Ascending aorta (tissue), 2 donors: ENCODE measurements around the gene UGCG. TPM values are rescaled to one million over a fixed set of nuclear protein-coding genes. Genes with fewer than 3 reads are reported as not detected.

Source experiments
- DNase-seq, 2 donors: peaks; one replicate each; pipeline ENCODE4 v3.0.0-alpha.2; 2019; ENCODE audit warnings: low spot score in 2 of 2
- H3K27ac ChIP-seq, 2 donors: fragments of 200-600 bp; sonication (generic); one replicate each; pipeline ENCODE4 v1.5.1; 2016 to 2017; ENCODE audit warnings: mild to moderate bottlenecking in 1 of 2
- H3K27me3 ChIP-seq: fragments of 200-600 bp; sonication (generic); one replicate; pipeline ENCODE4 v1.5.1; 2017
- H3K36me3 ChIP-seq, 2 donors: fragments of 200-600 bp; sonication (generic); one replicate each; pipeline ENCODE4 v1.5.1; 2016
- H3K4me1 ChIP-seq, 2 donors: fragments of 200-600 bp; sonication (generic); one replicate each; pipeline ENCODE4 v1.5.1; 2016 to 2017; ENCODE audit warnings: mild to moderate bottlenecking in 1 of 2
- H3K4me3 ChIP-seq, 2 donors: fragments of 200-600 bp; sonication (generic); one replicate each; pipeline ENCODE4 v1.5.1; 2016 to 2017; ENCODE audit warnings: mild to moderate bottlenecking in 1 of 2
- H3K9me3 ChIP-seq, 2 donors: fragments of 200-600 bp; sonication (generic); one replicate each; pipeline ENCODE4 v1.5.1; 2016
- CTCF ChIP-seq, 3 experiments: fragments of 200-600 bp in 2 of 3; fragments of 450-650 bp in 1 of 3; sonication (generic) in 2 of 3; IDR thresholded peaks; one replicate each; pipeline ENCODE4 v1.5.1; 2016 to 2019; ENCODE audit warnings: antibody characterized with exemption in 3 of 3, mild to moderate bottlenecking in 1 of 3, moderate library complexity in 1 of 3
- intact Hi-C: fragments of 100-400 bp; cut with DNase I; formaldehyde crosslinking; loops from one replicate; pipeline ENCODE4 v1.15.1; 2023
- total RNA-seq: library from RNA; depleted of rRNA; stranded (reverse); fragments of >200 nt; gene quantifications from one replicate; pipeline ENCODE4 v1.1.0, GENCODE V29; 2016

UGCG gene
- total RNA-seq, 1 donor from 2014 or later: 5.7 TPM

- H3K36me3 ChIP-seq: no peaks in the 10 kb centered on the region
- H3K4me1 ChIP-seq: peaks cover 0 to 7% of the 10 kb centered on the region in 2 donors
- H3K27me3 ChIP-seq: no peaks in the 10 kb centered on the region
- no peak for TF ChIP-seq CTCF (IDR thresholded peaks at IDR 0.05)
- intact Hi-C loops: no loop called here
- H3K27ac ChIP-seq: no peak overlapping the region
- no peak overlapping the region for H3K4me3 ChIP-seq
- H3K9me3 ChIP-seq: no peaks in the 10 kb centered on the region
- DNase-seq: no peak
These were observed 12.8 kb downstream of the UGCG start for GRCh38 chr9:111909444-111909843.

GRCh38 chr9:111910428-111910827 is 13.8 kb downstream of the UGCG start:
- peaks cover 0 to 16% of the 10 kb centered on the region in 2 donors for H3K4me1 ChIP-seq
- intact Hi-C loops: no loop called here
- H3K9me3 ChIP-seq: no peaks in the 10 kb centered on the region
- H3K27me3 ChIP-seq: no peaks in the 10 kb centered on the region
- H3K27ac ChIP-seq: no peak overlapping the region
- no peak overlapping the region for H3K4me3 ChIP-seq
- TF ChIP-seq CTCF (IDR thresholded peaks at IDR 0.05): no peak
- H3K36me3 ChIP-seq: no peaks in the 10 kb centered on the region
- DNase-seq: no peak

GRCh38 chr9:111913159-111913558 is 16.5 kb downstream of the UGCG start:
- TF ChIP-seq CTCF (IDR thresholded peaks at IDR 0.05): no peak
- no peak overlapping the region for H3K4me3 ChIP-seq
- no peak for DNase-seq
- H3K4me1 ChIP-seq: peaks cover 0 to 16% of the 10 kb centered on the region in 2 donors
- peaks cover 0 to 9% of the 10 kb centered on the region in 2 donors for H3K36me3 ChIP-seq
- no peaks in the 10 kb centered on the region for H3K9me3 ChIP-seq
- intact Hi-C loops: no loop called here
- no peaks in the 10 kb centered on the region for H3K27me3 ChIP-seq
- H3K27ac ChIP-seq: no peak overlapping the region

GRCh38 chr9:111914749-111915424 is 18.3 kb downstream of the UGCG start:
- Histone ChIP-seq H3K36me3 (peaks cover 0 to 10% of the 10 kb centered on the region in 2 donors), H3K27ac (no peak overlapping the region), H3K27me3 (no peaks in the 10 kb centered on the region), H3K4me1 (peaks cover 0 to 14% of the 10 kb centered on the region in 2 donors), H3K9me3 (no peaks in the 10 kb centered on the region), H3K4me3 (no peak overlapping the region)
- intact Hi-C loops: no loop called here
- no peak for TF ChIP-seq CTCF (IDR thresholded peaks at IDR 0.05)
- no peak for DNase-seq

GRCh38 chr9:111915425-111915758 is 18.8 kb downstream of the UGCG start:
- H3K4me3 ChIP-seq: no peak overlapping the region
- intact Hi-C loops: no loop called here
- peaks cover 0 to 14% of the 10 kb centered on the region in 2 donors for H3K4me1 ChIP-seq
- TF ChIP-seq CTCF (IDR thresholded peaks at IDR 0.05): no peak
- H3K27me3 ChIP-seq: no peaks in the 10 kb centered on the region
- H3K9me3 ChIP-seq: no peaks in the 10 kb centered on the region
- DNase-seq: no peak
- H3K27ac ChIP-seq: no peak overlapping the region
- H3K36me3 ChIP-seq: peaks cover 0 to 13% of the 10 kb centered on the region in 2 donors

GRCh38 chr9:111916234-111916645 is 19.6 kb downstream of the UGCG start:
- no peak for DNase-seq
- no peak overlapping the region for H3K4me3 ChIP-seq
- no peak for TF ChIP-seq CTCF (IDR thresholded peaks at IDR 0.05)
- peaks cover 0 to 14% of the 10 kb centered on the region in 2 donors for H3K36me3 ChIP-seq
- no peaks in the 10 kb centered on the region for H3K9me3 ChIP-seq
- no peaks in the 10 kb centered on the region for H3K27me3 ChIP-seq
- intact Hi-C loops: no loop called here
- no peak overlapping the region for H3K27ac ChIP-seq
- H3K4me1 ChIP-seq: peaks cover 0 to 14% of the 10 kb centered on the region in 2 donors
